GM12892 (cell line): ENCODE measurements around the gene ADAMTS12.

Experiments used
- POLR2A ChIP-seq: IDR thresholded peaks from 2 replicates; pipeline ENCODE4 v1.6.1; 2011; ENCODE audit warnings: low read depth, low read length, control low read depth
- POLR2AphosphoS5 ChIP-seq: IDR thresholded peaks from 2 replicates; pipeline ENCODE4 v1.6.1; 2011; ENCODE audit warnings: low read depth, low read length, control low read depth
- TAF1 ChIP-seq: IDR thresholded peaks from 2 replicates; pipeline ENCODE4 v1.6.1; 2011; ENCODE audit warnings: low read depth, mild to moderate bottlenecking, control low read depth, low read length, borderline replicate concordance

- no peak for TF ChIP-seq POLR2A
- TF ChIP-seq POLR2AphosphoS5: no peak
- TF ChIP-seq TAF1: no peak
Observed at GRCh38 chr5:33487236-33487635, 404.6 kb downstream of the ADAMTS12 start.
